ENCODE results near the gene COL20A1. TPM values are rescaled to one million over a fixed set of nuclear protein-coding genes. Genes with fewer than 3 reads are reported as not detected.

Gene COL20A1
- total RNA-seq, 1 experiment from 2014 or later = 2.3 TPM

DNA sequence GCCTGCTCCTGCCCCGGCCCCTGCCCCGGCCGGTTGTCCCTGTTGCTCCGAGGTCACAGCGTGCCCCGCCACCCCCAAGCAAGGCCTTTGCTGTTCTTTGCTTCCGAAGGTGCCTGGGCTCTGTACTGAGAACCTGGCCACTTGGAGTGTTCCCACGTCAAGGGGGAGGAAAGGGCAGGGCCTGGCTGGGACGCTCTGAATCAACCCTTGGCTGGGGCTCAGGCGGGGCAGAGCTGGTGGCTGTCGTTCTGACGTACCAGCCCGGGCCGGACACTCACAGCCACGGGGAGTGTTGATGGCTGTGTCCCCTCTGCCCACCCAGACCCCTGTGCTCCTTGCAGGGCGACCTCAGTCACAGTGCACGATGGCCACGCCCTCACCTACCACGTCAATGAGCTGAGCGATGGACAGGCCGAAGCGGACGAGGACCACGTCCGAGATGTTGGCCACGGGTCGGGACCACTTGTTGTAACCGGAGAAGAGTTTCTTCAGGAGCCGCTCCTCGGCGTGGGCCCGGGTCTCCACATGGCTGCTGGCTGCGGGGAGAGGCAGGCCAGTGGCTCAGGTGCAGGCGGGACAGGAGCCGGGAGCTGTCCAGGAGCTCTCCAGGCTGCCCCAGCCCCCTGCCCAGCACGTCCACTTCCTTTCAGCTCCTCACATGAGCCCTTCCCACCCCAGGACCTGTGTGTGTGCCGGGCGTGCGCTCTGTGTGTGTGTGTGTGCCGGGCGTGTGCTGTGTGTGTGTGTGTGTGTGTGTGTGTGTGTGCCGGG, 66.4 kb downstream of the COL20A1 start:
- Histone ChIP-seq H3K27ac (ENCODE audit: insufficient read length, low read depth, low read length) (no peak overlapping the region), H2BK15ac (ENCODE audit: low read depth, low read length) (no peak overlapping the region), H3K79me2 (ENCODE audit: insufficient read depth, low read length) (no peaks in the 10 kb centered on the region), H4K8ac (replicated peaks; ENCODE audit: insufficient read length, low read depth, low read length) (no peak overlapping the region), H2BK20ac (ENCODE audit: low read depth, low read length, poor library complexity, severe bottlenecking) (no peak overlapping the region), H2AFZ (ENCODE audit: low read length) (no peak overlapping the region), H3K23ac (ENCODE audit: insufficient read length, low read depth, low read length) (no peak overlapping the region), H2BK5ac (ENCODE audit: insufficient read length, low read length) (no peak overlapping the region), H3K4me1 (ENCODE audit: insufficient read depth, low read length) (no peaks in the 10 kb centered on the region; the same call in 1 of the 2 replicates), H3K79me1 (ENCODE audit: insufficient read depth, low read depth, low read length, poor library complexity, severe bottlenecking) (no peaks in the 10 kb centered on the region), H4K20me1 (ENCODE audit: control insufficient read depth, insufficient read depth, insufficient read length) (no peaks in the 10 kb centered on the region), H3K4me2 (ENCODE audit: insufficient read depth, insufficient read length, low read length) (no peak overlapping the region), H3T11ph (ENCODE audit: low read length) (no peak overlapping the region), H4K5ac (ENCODE audit: insufficient read length, low read depth, low read length) (no peak overlapping the region), H3K9ac (ENCODE audit: extremely low read depth, insufficient read length, low read length) (no peak overlapping the region), H3K18ac (ENCODE audit: insufficient read length, low read depth, low read length) (no peak overlapping the region), H3K14ac (ENCODE audit: insufficient read depth, low read length) (no peak overlapping the region), H2BK12ac (ENCODE audit: insufficient read length, low read depth, low read length) (no peak overlapping the region), H3K23me2 (ENCODE audit: insufficient read length, low read depth, low read length, poor library complexity, severe bottlenecking) (peaks cover 6% of the 10 kb centered on the region), H3K27me3 (ENCODE audit: insufficient read depth, low read length) (no peaks in the 10 kb centered on the region; the same call in 1 of the 2 replicates), H2BK120ac (ENCODE audit: low read depth, low read length, poor library complexity, severe bottlenecking) (no peak overlapping the region), H3K9me3 (ENCODE audit: control insufficient read depth, low read depth, low read length) (no peaks in the 10 kb centered on the region), H4K91ac (ENCODE audit: insufficient read length, low read depth, low read length) (no peak overlapping the region), H2AK5ac (ENCODE audit: insufficient read length, low read length) (no peak overlapping the region), H3K4ac (ENCODE audit: low read depth, low read length) (no peak overlapping the region), H3K56ac (ENCODE audit: insufficient read length, low read depth, low read length) (no peak overlapping the region)
- H3K9me3 Mint-ChIP-seq = no peaks in the 10 kb centered on the region; a peak in 1 of 5 replicates
- TF ChIP-seq, protein P1, sequence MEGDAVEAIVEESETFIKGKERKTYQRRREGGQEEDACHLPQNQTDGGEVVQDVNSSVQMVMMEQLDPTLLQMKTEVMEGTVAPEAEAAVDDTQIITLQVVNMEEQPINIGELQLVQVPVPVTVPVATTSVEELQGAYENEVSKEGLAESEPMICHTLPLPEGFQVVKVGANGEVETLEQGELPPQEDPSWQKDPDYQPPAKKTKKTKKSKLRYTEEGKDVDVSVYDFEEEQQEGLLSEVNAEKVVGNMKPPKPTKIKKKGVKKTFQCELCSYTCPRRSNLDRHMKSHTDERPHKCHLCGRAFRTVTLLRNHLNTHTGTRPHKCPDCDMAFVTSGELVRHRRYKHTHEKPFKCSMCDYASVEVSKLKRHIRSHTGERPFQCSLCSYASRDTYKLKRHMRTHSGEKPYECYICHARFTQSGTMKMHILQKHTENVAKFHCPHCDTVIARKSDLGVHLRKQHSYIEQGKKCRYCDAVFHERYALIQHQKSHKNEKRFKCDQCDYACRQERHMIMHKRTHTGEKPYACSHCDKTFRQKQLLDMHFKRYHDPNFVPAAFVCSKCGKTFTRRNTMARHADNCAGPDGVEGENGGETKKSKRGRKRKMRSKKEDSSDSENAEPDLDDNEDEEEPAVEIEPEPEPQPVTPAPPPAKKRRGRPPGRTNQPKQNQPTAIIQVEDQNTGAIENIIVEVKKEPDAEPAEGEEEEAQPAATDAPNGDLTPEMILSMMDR (conservative IDR thresholded peaks at IDR 0.05) = no peak
- peaks cover 10 to 22% of the 10 kb centered on the region in 2 experiments for H3K4me1 Mint-ChIP-seq
- no peak overlapping the region for H3K4me3 Mint-ChIP-seq
- DNase-seq = no peak
- peaks cover 39% of the 10 kb centered on the region for H3K27me3 Mint-ChIP-seq (ENCODE audit: low read depth)
- H3K27ac Mint-ChIP-seq = no peak overlapping the region
- H3K36me3 Mint-ChIP-seq (ENCODE audit: insufficient read depth in 1 of 3, low read depth in 3 of 3) = no peaks in the 10 kb centered on the region
- no CpG with 5 or more reads among the region's 42 CpGs for WGBS (ENCODE audit: extremely low coverage, insufficient read length, low lambda C conversion rate)

Measured in H9 (cell line).